Upper lobe of left lung (tissue), 6 donors: ENCODE measurements around the gene CNNM4. TPM values are rescaled to one million over a fixed set of nuclear protein-coding genes. Genes with fewer than 3 reads are reported as not detected.

Source experiments
- ATAC-seq, 2 donors: fragments of 200-7000 bp; cut with Tn5 transposase; one replicate each; pipeline ENCODE4 v1.9.1; 2022; ENCODE audit warnings: mild to moderate bottlenecking in 2 of 2, moderate library complexity in 2 of 2; ENCODE audit not compliant: low FRiP score in 2 of 2
- DNase-seq, 2 donors: peaks; one replicate each; pipeline ENCODE4 v3.0.0-alpha.2; 2019 to 2020
- H3K27ac ChIP-seq, 4 donors: fragments of 200-600 bp; sonication (generic); one replicate each; pipeline ENCODE4 v1.5.1; 2016 to 2019
- H3K27me3 ChIP-seq, 4 donors: fragments of 200-600 bp; sonication (generic); one replicate each; pipeline ENCODE4 v1.5.1; 2017 to 2019
- H3K36me3 ChIP-seq, 4 donors: fragments of 200-600 bp; sonication (generic); one replicate each; pipeline ENCODE4 v1.5.1; 2016 to 2019
- H3K4me1 ChIP-seq, 4 donors: fragments of 200-600 bp; sonication (generic); one replicate each; pipeline ENCODE4 v1.5.1; 2018 to 2019
- H3K4me3 ChIP-seq, 4 donors: fragments of 200-600 bp; sonication (generic); one replicate each; pipeline ENCODE4 v1.5.1; 2017 to 2019; ENCODE audit warnings: mild to moderate bottlenecking in 2 of 4, moderate library complexity in 1 of 4
- H3K9me3 ChIP-seq, 4 donors: fragments of 200-600 bp; sonication (generic); one replicate each; pipeline ENCODE4 v1.5.1; 2018 to 2019
- EP300 ChIP-seq, 4 donors: sonication (generic); formaldehyde crosslinking; IDR thresholded peaks; one replicate each; pipeline ENCODE4 v1.5.1; 2017; ENCODE audit warnings: antibody characterized with exemption in 4 of 4, control low read depth in 2 of 4
- POLR2A ChIP-seq, 4 donors: fragments of 450-650 bp; IDR thresholded peaks; one replicate each; pipeline ENCODE4 v1.5.1; 2016 to 2017; ENCODE audit warnings: antibody characterized with exemption in 4 of 4, mild to moderate bottlenecking in 2 of 4
- POLR2AphosphoS5 ChIP-seq, 2 donors: sonication (generic); formaldehyde crosslinking; IDR thresholded peaks; one replicate each; pipeline ENCODE4 v1.5.1; 2017; ENCODE audit warnings: antibody characterized with exemption in 2 of 2
- WGBS, 2 donors: methylation state at CpG; one replicate each; pipeline ENCODE4 v1.1.5; 2017 to 2018; 5-methylcytosine and 5-hydroxymethylcytosine counted together
- total RNA-seq, 6 donors: library from RNA; depleted of rRNA in 4 of 6; stranded (reverse); fragments of >200 nt in 4 of 6; gene quantifications; one replicate each; pipeline versions ENCODE4 v1.1.0 to v1.2.1, GENCODE V29; 2016 to 2021
- TF ChIP-seq, protein P1 (sequence below), 6 experiments: fragments of 450-650 bp in 4 of 6; fragments of 200-600 bp in 2 of 6; sonication (generic) in 2 of 6; IDR thresholded peaks; one replicate each; pipeline ENCODE4 v1.5.1; 2016 to 2019; ENCODE audit warnings: antibody characterized with exemption in 6 of 6
- donor health status: DM: no; HTN: no; CAD: no; lungs with moderate emphysema.
- donor health status: DM: no; HTN: yes; CAD: no; lungs with severe emphysema.

Gene CNNM4
- total RNA-seq, 6 donors from 2014 or later = 12.8 to 26.9 (median 22.1) TPM

- Histone ChIP-seq H3K27ac (no peak overlapping the region), H3K9me3 (no peaks in the 10 kb centered on the region), H3K4me3 (no peak overlapping the region), H3K4me1 (peaks cover 6 to 21% (median 14%) of the 10 kb centered on the region in 4 donors), H3K27me3 (no peaks in the 10 kb centered on the region), H3K36me3 (peaks cover 11 to 95% (median 74%) of the 10 kb centered on the region in 4 donors)
- DNase-seq = no peak
- no peak for ATAC-seq
- whole genome bisulfite sequencing, 2 donors = 95 to 98% methylated on average over 14 of the region's 14 CpGs
- TF ChIP-seq, protein P1, sequence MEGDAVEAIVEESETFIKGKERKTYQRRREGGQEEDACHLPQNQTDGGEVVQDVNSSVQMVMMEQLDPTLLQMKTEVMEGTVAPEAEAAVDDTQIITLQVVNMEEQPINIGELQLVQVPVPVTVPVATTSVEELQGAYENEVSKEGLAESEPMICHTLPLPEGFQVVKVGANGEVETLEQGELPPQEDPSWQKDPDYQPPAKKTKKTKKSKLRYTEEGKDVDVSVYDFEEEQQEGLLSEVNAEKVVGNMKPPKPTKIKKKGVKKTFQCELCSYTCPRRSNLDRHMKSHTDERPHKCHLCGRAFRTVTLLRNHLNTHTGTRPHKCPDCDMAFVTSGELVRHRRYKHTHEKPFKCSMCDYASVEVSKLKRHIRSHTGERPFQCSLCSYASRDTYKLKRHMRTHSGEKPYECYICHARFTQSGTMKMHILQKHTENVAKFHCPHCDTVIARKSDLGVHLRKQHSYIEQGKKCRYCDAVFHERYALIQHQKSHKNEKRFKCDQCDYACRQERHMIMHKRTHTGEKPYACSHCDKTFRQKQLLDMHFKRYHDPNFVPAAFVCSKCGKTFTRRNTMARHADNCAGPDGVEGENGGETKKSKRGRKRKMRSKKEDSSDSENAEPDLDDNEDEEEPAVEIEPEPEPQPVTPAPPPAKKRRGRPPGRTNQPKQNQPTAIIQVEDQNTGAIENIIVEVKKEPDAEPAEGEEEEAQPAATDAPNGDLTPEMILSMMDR (IDR thresholded peaks at IDR 0.05) = no peak
- TF ChIP-seq POLR2A (IDR thresholded peaks at IDR 0.05) = no peak
- TF ChIP-seq EP300 (IDR thresholded peaks at IDR 0.05) = no peak
- TF ChIP-seq POLR2AphosphoS5 (IDR thresholded peaks at IDR 0.05) = no peak
These were observed 67.7 kb downstream of the CNNM4 start for GRCh38 chr2:96828436-96828835.

GRCh38 chr2:96828874-96829273, 68.2 kb downstream of the CNNM4 start:
- H3K4me1 ChIP-seq = peaks cover 6 to 20% (median 13%) of the 10 kb centered on the region in 4 donors
- H3K27ac ChIP-seq = no peak overlapping the region
- no peak for DNase-seq
- 95 to 97% methylated on average over 13 of the region's 13 CpGs for WGBS, 2 donors
- H3K4me3 ChIP-seq = no peak overlapping the region
- no peak for ATAC-seq
- H3K27me3 ChIP-seq = no peaks in the 10 kb centered on the region
- TF ChIP-seq POLR2A (IDR thresholded peaks at IDR 0.05) (no peak), POLR2AphosphoS5 (IDR thresholded peaks at IDR 0.05) (no peak), EP300 (IDR thresholded peaks at IDR 0.05) (no peak)
- TF ChIP-seq, protein P1 (IDR thresholded peaks at IDR 0.05) = no peak
- no peaks in the 10 kb centered on the region for H3K9me3 ChIP-seq
- H3K36me3 ChIP-seq = peaks cover 11 to 94% (median 76%) of the 10 kb centered on the region in 4 donors

DNA sequence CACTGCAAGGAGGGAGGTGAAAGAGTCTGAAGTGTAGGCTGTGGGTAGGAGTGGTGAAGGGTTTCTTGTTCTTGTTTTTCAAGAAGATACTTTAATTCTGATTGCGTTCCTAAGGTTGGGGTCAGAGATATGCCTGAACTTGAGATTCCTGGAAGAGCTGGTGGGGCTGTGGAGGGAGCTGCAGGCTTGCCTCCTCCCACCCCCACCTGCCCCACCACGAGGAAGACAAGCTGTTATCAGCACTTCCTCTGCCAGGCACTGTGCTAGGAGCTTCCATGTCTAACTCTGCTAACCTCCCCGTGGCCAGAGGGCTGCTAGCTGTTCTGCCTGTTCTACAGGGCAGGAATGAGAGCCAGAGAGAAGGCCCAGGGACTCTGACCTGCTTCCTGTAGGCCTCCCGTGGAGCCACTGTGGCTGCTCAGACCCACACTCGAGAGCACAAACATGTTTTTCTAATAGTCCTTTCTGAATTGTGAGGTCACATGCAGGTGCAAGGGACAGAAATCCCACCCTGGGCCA, 69.4 kb downstream of the CNNM4 start:
- no peak for DNase-seq
- peaks cover 6 to 14% (median 9%) of the 10 kb centered on the region in 4 donors for H3K4me1 ChIP-seq
- H3K27ac ChIP-seq = no peak overlapping the region
- H3K9me3 ChIP-seq = no peaks in the 10 kb centered on the region
- WGBS, 2 donors = 55 to 59% methylated on average over 2 to 5 of the region's 5 CpGs
- no peak for ATAC-seq
- peaks cover 14 to 92% (median 76%) of the 10 kb centered on the region in 4 donors for H3K36me3 ChIP-seq
- no peak overlapping the region for H3K4me3 ChIP-seq
- H3K27me3 ChIP-seq = no peaks in the 10 kb centered on the region
- TF ChIP-seq POLR2A (IDR thresholded peaks at IDR 0.05) (no peak), EP300 (IDR thresholded peaks at IDR 0.05) (no peak), POLR2AphosphoS5 (IDR thresholded peaks at IDR 0.05) (no peak)
- TF ChIP-seq, protein P1 (IDR thresholded peaks at IDR 0.05) = no peak

- Histone ChIP-seq H3K27ac (no peak overlapping the region), H3K4me1 (peaks cover 6 to 14% (median 9%) of the 10 kb centered on the region in 4 donors), H3K36me3 (peaks cover 14 to 78% (median 65%) of the 10 kb centered on the region in 4 donors), H3K4me3 (no peak overlapping the region), H3K9me3 (no peaks in the 10 kb centered on the region), H3K27me3 (no peaks in the 10 kb centered on the region)
- ATAC-seq = no peak
- 76 to 80% methylated on average over 10 of the region's 10 CpGs for WGBS, 2 donors
- no peak for TF ChIP-seq POLR2A (IDR thresholded peaks at IDR 0.05)
- TF ChIP-seq, protein P1 (IDR thresholded peaks at IDR 0.05) = no peak
- no peak for TF ChIP-seq EP300 (IDR thresholded peaks at IDR 0.05)
- no peak for TF ChIP-seq POLR2AphosphoS5 (IDR thresholded peaks at IDR 0.05)
- no peak for DNase-seq
These were observed 71.0 kb downstream of the CNNM4 start for GRCh38 chr2:96831679-96832078.

GRCh38 chr2:96832408-96832753, 71.7 kb downstream of the CNNM4 start:
- WGBS, 2 donors = 81 to 83% methylated on average over 8 to 11 of the region's 11 CpGs
- DNase-seq = no peak
- peaks cover 6 to 14% (median 9%) of the 10 kb centered on the region in 4 donors for H3K4me1 ChIP-seq
- TF ChIP-seq EP300 (IDR thresholded peaks at IDR 0.05) (no peak), POLR2AphosphoS5 (IDR thresholded peaks at IDR 0.05) (no peak), POLR2A (IDR thresholded peaks at IDR 0.05) (no peak)
- TF ChIP-seq, protein P1 (IDR thresholded peaks at IDR 0.05) = no peak
- H3K27me3 ChIP-seq = no peaks in the 10 kb centered on the region
- peak overlapping the region in 3 of 4 donors; percentile 21 to 43 (median 32) for H3K27ac ChIP-seq
- H3K36me3 ChIP-seq = peaks cover 14 to 77% (median 60%) of the 10 kb centered on the region in 4 donors
- no peak overlapping the region for H3K4me3 ChIP-seq
- no peak for ATAC-seq
- H3K9me3 ChIP-seq = no peaks in the 10 kb centered on the region
